Sigmoid colon (tissue), 4 donors: ENCODE data around the gene PPP1R12B.

Experiments used
- CTCF ChIP-seq, 4 experiments: fragments of 450-650 bp in 3 of 4; fragments of 200-600 bp in 1 of 4; IDR thresholded peaks; one replicate each; pipeline ENCODE4 v1.5.1; 2016 to 2019; ENCODE audit warnings: antibody characterized with exemption in 4 of 4, mild to moderate bottlenecking in 3 of 4, moderate library complexity in 2 of 4
- POLR2A ChIP-seq, 2 donors: fragments of 450-650 bp; IDR thresholded peaks; one replicate each; pipeline ENCODE4 v1.6.1; 2016; ENCODE audit warnings: antibody characterized with exemption in 2 of 2, mild to moderate bottlenecking in 2 of 2, moderate library complexity in 2 of 2
- POLR2AphosphoS5 ChIP-seq, 4 donors: sonication (generic); formaldehyde crosslinking; IDR thresholded peaks; one replicate each; pipeline ENCODE4 v1.6.1; 2017; ENCODE audit warnings: antibody characterized with exemption in 4 of 4

GRCh38 chr1:202357506-202357905 is 9.0 kb downstream of the PPP1R12B start:
- no peak for TF ChIP-seq CTCF (IDR thresholded peaks at IDR 0.05)
- no peak for TF ChIP-seq POLR2AphosphoS5 (IDR thresholded peaks at IDR 0.05)
- no peak for TF ChIP-seq POLR2A (IDR thresholded peaks at IDR 0.05)
